Measurements from ENCODE around the gene MBD2.
"Not testable (repeated sequence)": the region's sequence is repeated elsewhere in the genome, so short reads cannot be mapped to it uniquely, and the experiment has no call there.

Gene MBD2

DNA sequence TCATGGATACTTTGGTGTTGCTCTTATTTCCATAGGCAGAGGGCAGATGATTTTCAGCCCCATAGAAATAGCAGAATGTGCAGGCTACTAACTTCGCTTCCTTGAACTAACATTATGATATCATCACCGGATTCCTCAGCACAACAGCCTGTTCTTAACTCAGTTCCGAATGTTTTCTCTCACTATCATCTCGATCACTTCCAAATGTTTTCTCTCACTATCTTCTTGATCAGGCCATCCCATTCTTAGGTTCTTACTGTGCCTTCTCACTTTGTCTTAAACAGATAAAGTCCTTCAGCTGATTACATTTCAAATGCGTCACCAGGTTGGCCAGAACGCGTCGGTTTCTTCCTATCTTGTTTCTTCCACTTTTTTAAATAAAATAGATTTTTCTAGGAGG lies 11.4 kb upstream of the MBD2 start:
- DNase-seq = no peak

DNA sequence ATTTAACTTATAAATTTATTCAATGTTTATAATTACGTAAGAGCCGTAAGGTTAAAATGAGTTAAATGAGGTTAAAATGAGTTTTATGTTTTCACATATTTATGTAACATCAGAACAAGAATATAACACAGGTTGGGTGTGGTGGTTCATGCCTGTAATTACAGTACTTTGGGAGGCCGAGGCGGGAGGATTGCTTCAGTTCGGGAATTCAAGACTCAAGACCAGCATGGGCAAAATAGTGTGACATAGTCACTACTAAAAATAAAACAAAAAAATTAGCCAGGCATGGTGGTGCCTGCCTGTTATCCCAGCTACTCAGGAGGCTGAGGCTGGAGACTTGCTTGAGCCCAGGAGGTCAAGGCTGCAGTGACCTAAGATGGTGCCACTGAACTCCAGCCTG lies 9.3 kb upstream of the MBD2 start:
- no peak for DNase-seq

DNA sequence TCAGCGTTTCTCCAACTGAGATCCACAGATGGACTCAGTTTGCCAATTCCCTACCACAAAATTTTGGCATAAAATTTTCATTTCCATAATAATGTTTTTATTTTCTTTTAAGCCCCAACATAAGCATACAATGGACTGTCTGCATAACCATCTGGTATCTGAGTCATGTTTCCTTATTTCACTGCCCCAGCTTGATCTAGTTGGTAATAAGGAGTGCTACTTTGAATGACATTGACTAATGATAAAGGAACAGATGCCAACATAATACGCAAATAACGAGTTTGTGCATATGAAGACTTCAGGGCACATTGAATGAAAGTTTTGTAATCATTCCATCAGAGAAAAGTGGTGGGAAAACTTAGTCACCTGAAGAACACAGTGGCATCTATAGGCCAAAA lies 8.8 kb upstream of the MBD2 start:
- DNase-seq = no peak

DNA sequence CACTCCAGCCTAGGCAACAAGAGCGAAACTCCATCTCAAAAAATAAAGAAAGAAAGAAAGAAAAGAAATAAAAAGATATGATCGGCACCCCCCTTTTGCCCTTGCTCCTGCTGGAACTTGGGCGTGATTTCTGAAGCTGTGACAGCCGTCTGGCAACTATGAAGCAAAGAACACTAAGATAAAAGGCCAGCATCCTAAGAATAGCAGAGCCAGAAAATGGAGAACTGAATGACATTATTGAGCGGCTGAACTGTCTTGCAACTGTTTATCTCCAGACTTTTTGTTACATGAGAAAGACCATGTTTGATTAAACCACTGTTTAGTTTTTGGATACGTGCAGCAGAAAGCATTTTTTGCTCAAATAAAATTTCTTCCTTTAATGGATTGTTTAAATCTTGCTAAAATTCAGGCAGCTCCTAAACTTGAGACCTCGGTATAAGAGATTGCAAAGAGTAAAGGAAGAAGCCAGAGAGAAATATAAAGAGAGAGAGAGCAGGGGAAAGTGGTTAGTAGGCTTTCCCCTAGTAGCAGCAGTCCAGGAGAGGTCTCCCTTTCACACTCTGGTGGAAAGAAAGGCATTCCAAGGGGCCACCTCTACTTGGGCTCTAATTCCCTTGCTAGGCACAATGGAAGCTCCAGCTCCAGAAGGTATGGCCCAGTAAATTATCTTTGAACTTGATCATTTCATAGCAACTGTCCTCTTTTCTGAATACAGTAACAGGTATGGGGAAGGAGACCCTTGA lies 8.2 kb upstream of the MBD2 start:
- no peak for DNase-seq

DNA sequence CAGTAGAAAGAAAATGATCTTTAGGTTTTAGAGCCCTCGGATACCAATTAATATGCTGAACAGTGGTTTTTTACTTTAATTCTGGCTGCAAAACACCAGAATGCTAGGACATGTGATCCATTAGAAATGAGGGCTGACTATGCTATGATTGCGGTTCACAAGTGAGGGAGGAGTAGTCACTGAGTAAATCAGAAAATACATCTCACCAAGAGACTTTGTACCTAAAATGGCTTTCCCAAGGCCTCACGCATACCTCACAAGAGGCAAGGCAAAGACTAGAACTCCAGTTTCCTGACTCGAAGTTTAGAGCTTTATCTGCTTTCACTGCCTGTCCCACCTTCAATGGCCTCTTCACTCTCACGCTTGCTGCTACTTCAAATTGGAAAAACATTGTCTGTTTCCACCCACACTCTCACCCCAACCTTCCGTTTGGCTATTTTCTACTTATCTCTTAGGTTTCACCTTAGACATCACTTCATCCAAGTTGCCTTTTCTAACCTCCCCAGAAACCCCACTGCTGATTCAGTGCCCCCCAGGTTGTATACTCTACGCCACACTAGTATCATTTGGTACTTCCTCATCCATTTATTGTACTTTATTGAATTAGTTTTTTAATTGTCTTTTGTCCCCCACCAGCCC lies 5.1 kb upstream of the MBD2 start:
- DNase-seq = no peak

DNA sequence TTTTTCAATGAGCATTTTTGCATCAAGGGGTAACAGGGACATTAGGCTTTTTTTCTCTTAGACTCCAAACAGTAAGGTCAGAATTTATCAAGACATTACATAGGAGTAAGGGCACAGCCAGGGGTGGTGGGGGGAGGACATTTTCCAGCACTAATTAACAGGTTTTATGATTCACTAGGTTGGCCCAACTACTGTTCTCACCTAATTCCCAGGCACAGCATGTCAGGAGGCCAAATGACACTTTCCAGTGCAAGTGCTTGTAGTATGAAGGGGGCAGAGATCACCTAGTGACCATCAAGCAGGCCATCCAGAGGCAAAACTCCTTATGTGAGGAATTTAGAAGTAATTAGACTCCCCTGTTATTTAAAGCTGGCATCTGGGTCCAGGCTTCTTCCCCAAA lies 3.9 kb upstream of the MBD2 start:
- no peak for DNase-seq

DNA sequence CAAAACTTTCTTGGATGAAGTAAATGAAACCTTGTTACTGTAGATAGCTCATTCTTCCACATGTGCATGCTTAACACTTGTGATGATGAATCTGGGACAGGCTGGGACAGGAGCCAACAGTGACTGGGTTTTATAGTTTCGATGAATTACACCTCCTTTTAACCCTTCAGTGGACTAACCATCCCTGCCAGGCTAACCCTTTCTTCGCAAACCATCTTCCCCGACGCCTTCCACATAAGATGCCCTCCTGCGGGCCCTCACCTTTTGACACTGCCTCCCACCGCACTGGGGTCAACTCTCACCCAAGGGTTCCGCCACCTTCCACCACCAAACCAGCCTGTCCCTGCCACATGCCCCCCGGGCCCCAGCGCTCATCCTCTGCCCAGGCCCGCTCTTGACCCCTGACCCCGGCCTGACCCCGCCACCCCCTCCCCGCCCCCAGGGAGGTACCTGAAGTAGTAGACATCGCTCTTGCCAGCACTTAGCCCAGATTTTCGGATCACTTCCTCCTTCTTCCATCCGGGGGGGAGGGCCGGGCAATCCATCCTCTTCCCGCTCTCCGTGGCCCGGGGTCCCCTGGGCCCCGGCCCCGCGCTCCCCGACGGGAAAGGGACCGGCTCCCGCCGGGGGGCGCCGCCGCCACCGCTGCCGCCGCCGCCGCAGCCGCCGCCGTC lies 764 bp downstream of the MBD2 start:
- DNase-seq = peak; percentile 82

DNA sequence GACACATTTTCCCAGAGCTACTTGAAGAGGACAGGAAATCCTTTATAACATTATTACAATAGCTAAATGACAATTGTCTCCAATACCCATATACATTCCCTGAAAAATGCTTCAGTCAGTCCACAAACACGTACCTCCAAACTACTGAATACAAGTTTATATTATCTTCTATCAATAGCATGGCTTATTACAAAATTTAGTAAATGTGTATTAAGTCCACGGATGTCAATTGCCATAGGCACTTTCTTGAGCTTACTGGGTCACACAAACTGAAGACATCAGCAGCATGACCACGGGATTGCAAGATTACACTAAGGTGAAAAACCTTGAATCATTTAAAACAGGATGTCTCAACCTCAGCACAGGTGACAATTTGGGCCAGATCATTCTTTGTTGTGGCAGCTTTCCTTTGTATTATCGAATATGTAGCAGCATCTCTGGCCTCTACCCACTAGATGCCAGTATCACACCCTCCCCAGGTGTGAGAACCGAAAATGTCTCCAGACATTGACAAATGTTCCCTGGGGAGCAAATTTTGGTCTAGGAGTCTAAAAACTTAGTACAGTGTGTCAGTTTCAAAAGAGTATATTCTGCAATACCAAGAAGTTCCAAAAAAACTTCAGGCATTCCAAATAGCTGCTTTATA lies 1.4 kb downstream of the MBD2 start:
- peak; percentile 75 for DNase-seq

DNA sequence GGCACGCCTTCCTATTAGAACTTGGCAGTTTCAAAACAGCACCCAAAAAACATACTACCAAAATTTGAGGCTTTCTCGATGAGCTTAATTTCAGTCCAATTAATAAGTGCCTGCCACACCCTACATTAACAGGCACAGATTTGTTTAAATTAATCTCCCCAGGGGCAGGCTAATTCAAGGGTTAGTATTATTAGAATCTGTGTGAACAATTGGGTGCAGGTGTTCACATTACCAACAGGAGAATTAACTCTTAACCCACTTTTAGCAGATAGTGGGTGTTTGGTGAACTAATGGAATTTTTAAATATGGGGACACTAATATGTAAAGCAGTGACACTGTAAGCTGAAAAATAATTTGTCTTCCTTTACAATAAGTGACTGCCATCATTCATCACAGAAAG lies 4.1 kb downstream of the MBD2 start:
- DNase-seq = no peak

DNA sequence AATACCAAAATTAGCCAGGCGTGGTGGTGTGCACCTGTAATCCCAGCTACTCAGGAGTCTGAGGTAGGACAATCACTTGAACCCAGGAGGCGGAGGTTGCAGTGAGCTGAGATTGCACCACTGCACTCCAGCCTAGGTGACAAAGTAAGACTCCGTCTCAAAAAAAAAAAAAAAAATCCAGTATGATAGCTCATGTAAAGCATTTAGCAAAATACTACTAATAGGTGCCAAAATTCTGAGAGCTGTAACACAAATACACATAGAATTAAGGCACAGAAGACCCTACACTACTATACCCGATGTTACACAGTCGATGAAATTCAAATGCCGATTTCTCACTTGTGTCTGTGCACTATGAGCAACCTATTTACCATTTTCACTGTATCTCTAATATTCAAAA lies 5.7 kb downstream of the MBD2 start:
- not testable (repeated sequence) for DNase-seq

DNA sequence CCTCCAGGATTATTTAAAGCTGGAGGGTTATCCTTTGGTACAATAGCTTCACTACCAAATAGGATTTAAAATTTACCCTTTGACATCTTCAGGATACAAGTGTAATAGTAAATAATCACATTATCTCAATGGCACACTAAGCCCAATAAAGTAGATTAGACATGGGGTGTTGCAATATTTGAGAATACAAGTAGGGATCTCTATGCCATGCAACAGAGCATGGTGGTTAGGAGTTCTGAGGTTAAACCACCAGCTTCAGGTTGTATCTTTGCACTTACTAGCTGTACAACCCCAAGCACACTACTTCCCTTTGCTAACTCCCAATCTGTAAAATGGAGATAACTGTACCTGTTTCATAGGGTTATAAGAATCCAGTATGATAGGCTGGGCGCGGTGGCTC lies 6.2 kb downstream of the MBD2 start:
- DNase-seq = no peak

DNA sequence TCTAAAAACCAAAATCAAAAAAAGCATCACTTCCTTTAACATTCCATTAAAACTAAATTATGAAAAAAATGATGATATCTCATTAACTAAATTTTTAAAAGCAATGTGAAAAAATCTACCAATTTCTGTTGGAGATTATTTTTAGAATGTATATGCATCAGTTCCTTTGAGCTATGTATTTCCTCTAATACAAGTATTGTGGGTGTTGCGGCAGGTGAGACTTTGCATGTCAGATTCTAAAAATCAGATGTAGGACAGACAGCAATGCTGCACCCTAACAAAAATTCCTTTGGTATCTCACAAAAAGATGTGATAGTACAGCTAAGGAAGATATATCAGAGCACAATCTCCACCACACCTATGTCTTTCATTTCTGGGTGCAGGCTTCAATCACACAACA lies 6.8 kb downstream of the MBD2 start:
- no peak for DNase-seq

DNA sequence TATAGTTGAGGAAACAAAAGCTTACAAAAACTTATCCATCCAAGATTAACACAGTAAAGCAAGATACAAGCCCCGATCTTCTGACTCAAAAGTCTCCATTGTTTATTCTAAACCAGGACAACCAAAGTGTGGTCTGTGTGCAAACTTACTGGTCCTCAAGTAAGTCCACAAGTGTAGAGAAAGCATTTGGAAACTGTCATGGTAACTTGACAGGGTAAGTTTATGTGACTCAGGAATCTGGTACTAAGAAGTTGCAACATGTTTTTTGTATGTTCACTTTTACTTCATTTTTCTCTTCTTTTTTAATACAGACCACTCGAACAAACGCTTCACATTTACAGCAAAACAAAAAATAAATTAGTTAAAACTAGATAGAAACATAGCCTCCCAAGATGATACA lies 9.4 kb downstream of the MBD2 start:
- no peak for DNase-seq

DNA sequence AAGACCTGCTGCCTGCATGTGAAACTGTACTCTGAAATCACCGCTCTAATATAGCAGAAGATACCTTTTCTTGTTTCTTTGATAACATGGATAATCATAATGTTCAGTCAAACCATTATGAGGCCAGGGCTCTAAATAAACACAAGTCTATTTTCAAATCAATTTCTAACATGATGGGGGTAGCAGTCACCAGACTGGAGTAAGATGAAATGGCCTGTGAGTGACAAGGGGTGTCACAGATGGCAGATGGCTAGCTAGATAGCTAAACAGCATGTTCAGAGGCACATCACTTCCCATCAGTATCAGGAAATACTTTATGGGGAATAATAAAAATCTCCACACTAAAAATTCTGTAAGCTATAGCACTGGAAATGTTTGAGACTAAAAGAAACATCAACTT lies 14.0 kb downstream of the MBD2 start:
- DNase-seq = no peak

DNA sequence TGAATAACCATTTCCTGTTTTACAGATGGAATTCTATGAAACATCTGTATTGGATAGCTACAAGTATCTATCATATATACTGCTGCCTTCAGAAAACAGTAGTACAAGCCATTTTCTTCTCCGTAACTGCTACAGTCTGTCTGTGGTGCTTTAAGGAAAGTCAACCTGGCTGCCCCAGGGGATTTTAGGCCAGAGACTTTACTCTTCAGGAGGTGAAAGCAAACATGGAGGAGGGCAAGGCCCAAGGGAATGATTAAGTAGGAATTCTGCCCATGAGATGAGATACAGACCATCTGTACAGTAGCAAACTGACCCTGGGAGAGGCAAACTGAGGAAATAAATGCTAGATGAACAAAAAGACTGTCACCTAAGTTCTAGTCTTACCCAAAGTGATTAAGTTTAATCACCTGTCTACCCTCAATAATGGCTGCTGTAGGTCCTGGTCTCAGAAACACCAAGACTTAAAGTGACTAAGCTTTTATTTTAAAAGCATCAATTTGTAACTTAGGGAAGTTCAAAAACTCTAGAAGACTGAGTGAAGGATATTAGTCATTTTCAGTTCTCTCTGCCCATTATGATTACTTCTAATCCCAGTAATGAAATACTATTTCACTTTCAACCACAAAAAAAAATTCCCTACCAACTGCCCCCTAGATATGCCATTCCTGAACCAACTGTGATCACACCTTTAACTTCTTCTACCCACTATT lies 14.8 kb downstream of the MBD2 start:
- DNase-seq = no peak

DNA sequence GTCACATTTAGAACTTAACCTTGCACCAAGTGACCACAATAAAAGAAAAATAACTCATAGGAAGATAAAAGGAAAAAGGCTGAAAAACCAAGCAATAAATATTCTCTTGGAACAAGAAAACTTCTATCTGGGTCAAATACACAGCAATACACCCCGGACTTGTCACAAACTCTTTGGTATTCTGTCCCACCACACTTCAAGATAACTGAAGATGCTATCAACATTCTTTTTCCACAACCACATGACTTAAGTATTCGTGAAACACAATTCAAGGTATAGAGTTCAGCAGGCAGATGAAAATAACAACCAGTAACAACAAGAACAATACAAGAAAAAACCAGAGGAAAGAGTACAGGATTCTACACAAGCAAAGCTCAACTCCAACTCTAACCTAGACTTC lies 18.0 kb downstream of the MBD2 start:
- DNase-seq = no peak

DNA sequence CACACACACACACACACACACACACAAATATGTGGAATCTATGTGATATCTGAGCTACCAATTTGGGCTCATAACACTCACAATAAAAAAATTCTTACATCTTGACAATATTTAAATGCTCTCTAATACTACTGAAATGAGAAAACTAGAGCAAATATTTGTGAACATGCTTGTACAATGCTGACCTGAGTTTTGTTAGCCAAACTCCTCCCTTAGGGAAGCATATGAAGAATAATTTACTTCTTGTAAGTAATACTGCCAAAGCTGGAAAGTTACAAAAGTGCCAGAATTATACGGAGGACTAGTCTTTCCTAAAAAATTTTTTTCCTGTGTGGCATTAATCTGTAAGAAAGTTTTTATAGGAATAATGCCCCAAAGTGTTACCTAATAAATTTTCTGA lies 18.5 kb downstream of the MBD2 start:
- no peak for DNase-seq

DNA sequence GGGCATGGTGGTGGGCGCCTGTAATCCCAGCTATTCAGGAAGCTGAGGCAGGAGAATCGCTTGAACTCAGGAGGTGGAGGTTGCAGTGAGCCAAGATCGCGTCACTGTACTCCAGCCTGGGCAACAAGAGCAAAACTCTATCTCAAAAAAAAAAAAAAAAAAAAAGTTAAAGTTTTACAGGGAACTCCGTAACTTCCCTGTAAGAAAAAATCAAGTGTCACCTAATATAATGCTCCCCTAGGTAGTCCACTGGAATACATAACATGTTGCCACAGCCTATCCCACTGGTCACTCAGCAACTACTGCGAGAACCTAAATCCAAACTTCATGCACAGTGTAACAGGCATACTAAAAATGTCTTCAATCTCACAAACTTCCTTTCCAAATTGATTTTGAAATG lies 19.0 kb downstream of the MBD2 start:
- DNase-seq = not testable (repeated sequence)

DNA sequence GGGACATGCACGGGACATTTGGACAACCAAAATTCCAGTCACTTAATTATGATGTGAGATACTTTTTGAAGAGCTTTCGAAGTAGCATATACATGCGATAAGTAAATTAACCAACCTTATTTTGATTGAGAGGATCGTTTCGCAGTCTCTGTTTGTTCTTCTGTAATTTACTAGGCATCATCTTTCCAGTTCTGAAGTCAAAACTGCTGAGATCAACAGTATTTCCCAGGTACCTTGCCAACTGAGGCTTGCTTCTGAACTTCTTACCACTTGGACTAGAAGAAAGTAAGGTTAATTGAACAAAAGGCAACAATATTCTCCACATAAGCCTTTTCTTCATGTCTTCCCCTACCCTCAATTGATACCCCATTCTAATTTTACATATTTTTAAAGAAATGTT lies 19.6 kb downstream of the MBD2 start:
- no peak for DNase-seq

DNA sequence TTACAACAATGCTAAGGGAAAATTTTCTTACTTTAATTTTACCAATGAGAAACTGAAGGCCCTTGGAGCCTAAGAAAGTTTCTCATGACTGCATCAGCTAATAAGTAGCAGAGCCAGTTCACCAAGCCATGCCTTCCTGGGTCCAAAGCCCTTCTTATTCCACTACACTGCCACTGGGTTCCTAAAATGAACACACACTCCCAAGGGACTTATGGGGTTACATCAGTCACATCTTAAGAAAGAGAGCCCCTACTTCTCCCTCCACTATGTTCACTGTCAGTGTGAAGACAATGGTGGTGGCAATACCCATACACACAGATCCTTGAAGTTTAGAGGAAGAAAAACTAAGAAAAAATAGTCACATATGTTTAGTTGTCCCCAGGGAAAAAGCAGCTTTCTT lies 20.6 kb downstream of the MBD2 start:
- DNase-seq = no peak

DNA sequence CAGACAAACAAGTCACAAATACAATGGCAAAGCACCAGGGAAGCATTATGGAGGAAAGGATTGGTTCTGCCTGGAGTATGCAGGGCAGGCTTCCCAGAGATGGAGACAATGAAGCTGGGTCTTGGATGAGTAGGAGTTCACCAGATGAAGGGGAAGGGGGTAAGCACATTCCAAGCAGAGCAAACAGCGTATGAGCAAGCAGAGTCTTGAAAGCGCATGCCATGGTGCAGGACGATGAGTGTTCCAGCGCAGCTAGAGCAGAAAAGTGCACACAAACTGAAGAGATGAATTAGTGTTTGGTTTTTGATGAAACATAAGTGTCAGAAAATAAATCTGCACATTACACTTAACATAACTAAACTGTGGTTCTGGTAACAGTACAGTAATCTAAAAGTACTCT lies 21.6 kb downstream of the MBD2 start:
- no peak for DNase-seq

DNA sequence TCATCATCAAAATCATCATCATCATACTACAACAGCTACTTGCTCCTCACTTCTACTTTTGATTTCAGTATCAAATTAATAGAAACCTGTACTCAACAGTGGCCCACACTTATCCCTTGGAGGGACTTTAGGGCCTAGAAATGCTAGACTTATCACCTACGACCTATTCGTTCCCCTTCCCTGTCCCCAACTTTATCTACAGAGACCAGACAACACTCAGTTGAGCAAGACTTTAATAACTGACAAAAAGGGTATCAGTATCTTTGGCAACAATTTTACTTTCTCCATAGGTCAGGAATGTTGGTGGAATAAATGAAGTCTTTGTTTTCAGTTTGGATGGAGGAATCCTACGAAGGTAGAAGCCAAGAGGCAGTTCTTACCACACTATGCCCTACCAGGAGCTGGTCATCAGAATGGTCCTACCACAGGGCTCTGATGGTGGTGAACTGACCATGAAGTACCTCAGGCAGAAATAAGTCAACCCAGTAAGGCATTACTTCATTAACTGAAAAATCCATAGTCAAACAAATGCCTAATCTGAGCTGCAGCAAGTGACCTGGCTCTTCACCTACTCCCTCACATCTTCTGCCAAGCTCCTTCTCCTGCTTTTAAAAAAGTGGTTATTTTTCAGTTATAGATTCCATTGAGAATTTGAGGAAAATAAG lies 26.6 kb downstream of the MBD2 start:
- no peak for DNase-seq

DNA sequence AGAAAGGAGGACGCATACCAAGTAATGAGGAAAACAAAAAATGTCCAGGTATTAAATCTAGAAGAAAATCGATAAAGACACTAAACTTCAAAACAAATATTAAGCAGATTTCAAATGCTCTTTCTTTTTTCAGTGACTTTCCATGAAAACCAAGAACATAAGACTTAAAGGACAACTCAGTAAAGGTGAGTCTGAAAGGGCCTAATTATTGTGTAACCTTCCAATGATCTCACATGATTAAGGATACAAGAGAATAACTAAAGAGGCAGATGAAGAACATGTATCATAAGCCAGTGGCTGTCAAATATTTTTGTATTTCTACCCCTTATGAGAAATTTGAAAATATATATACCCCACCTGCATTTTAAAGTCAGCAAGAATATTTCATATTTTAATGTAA lies 30.7 kb downstream of the MBD2 start:
- no peak for DNase-seq
